Measurements from ENCODE around the gene TDP2.

GRCh38 chr6:24686408-24686807, 19.7 kb upstream of the TDP2 start:
- no peak for TF ChIP-seq CTCF (conservative IDR thresholded peaks at IDR 0.05; ENCODE audit: low read length)
- no peak for TF ChIP-seq EZH2phosphoT487 (IDR thresholded peaks at IDR 0.05; ENCODE audit: borderline replicate concordance, low read depth, low read length)

All from OCI-LY7 (cell line).